ENCODE measurements around the gene LCK.

DNA sequence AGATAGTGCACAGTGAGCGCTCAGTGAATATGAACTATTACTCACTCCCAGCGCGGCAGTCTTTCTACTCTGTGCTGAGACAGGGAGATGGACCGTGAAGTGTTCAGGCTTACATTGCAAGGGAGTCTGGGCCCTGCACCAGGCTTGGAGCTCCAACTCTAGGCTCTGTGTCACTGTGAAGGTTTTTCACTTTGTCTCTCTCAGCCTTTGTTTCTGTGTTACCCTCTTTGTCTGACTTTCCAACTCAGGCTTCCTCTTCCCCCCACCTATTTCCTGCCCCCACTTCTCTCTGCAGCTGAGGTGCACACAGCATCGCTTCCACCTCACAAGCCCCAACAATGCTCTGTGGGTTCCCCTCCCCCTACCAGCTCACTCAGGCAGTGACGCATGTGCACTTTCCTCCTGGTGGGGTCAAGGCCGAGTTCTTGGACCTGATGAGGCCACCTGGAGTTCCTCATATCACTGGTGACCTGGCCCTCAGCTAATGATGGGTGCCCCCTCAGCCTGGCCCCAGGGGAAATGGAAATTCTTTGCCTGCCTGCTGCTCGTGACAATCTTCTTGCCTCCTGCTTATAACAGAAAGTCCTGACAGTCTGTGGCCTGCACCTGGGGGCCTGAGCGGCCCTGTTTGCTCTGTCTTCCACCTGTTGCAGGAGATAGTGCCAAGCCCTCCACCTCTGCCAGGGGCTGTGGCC lies 1.1 kb upstream of the LCK start:
- TF ChIP-seq, protein P1, sequence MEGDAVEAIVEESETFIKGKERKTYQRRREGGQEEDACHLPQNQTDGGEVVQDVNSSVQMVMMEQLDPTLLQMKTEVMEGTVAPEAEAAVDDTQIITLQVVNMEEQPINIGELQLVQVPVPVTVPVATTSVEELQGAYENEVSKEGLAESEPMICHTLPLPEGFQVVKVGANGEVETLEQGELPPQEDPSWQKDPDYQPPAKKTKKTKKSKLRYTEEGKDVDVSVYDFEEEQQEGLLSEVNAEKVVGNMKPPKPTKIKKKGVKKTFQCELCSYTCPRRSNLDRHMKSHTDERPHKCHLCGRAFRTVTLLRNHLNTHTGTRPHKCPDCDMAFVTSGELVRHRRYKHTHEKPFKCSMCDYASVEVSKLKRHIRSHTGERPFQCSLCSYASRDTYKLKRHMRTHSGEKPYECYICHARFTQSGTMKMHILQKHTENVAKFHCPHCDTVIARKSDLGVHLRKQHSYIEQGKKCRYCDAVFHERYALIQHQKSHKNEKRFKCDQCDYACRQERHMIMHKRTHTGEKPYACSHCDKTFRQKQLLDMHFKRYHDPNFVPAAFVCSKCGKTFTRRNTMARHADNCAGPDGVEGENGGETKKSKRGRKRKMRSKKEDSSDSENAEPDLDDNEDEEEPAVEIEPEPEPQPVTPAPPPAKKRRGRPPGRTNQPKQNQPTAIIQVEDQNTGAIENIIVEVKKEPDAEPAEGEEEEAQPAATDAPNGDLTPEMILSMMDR (conservative IDR thresholded peaks at IDR 0.05; ENCODE audit: low read depth in 2 of 2): no peak
- no peak for TF ChIP-seq JUNB (IDR thresholded peaks at IDR 0.05; ENCODE audit: unreplicated experiment)
- TF ChIP-seq, protein P2, sequence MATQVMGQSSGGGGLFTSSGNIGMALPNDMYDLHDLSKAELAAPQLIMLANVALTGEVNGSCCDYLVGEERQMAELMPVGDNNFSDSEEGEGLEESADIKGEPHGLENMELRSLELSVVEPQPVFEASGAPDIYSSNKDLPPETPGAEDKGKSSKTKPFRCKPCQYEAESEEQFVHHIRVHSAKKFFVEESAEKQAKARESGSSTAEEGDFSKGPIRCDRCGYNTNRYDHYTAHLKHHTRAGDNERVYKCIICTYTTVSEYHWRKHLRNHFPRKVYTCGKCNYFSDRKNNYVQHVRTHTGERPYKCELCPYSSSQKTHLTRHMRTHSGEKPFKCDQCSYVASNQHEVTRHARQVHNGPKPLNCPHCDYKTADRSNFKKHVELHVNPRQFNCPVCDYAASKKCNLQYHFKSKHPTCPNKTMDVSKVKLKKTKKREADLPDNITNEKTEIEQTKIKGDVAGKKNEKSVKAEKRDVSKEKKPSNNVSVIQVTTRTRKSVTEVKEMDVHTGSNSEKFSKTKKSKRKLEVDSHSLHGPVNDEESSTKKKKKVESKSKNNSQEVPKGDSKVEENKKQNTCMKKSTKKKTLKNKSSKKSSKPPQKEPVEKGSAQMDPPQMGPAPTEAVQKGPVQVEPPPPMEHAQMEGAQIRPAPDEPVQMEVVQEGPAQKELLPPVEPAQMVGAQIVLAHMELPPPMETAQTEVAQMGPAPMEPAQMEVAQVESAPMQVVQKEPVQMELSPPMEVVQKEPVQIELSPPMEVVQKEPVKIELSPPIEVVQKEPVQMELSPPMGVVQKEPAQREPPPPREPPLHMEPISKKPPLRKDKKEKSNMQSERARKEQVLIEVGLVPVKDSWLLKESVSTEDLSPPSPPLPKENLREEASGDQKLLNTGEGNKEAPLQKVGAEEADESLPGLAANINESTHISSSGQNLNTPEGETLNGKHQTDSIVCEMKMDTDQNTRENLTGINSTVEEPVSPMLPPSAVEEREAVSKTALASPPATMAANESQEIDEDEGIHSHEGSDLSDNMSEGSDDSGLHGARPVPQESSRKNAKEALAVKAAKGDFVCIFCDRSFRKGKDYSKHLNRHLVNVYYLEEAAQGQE (IDR thresholded peaks at IDR 0.05; ENCODE audit: unreplicated experiment): no peak
- TF ChIP-seq EZH2 (IDR thresholded peaks at IDR 0.05; ENCODE audit: low read depth, unreplicated experiment): no peak
- TF ChIP-seq EZH2phosphoT487 (IDR thresholded peaks at IDR 0.05; ENCODE audit: unreplicated experiment): no peak
- no peak for TF ChIP-seq ZNF114 (CRISPR knock-in tag; IDR thresholded peaks at IDR 0.05)

All from GM23338 (cell line).